ENCODE measurements around the gene UBR7. TPM values are rescaled to one million over a fixed set of nuclear protein-coding genes. Genes with fewer than 3 reads are reported as not detected.

The UBR7 gene
- total RNA-seq, 1 donor from 2014 or later: 19.5 TPM

DNA sequence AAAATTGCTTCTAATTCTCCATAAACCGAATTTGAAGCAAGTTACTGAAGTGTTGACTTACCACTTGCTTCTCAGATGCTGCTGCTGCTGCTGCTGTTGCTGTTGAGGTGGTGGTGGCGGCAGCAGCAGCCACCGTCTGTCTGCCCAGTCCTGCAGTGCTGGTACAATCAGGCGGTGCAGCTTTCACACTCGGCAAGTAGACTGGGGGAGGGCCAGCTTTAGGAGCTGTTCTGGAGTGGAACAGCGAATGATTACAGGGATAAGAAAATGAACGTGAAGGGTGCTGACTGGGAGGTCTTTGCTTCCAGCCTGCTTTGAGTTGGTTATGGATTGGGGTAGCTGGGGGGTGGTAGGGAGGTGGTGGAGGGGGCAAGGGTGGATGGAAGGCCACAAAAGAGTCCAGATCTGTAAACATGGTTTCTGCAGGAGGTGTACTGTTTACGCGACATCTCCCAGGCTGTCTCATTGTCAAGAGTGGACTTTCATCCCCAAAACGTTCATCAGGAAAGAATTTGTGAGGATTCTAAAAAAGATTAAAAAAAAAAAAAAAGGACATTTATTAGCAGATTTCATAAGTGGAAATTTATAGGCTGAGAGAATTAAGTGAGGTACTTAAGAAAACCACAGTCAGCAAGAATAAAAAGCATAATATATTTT lies 38.8 kb downstream of the UBR7 start:
- DNase-seq (no peak), ATAC-seq (ENCODE audit: low read depth) (no peak)
- H3K36me3 Mint-ChIP-seq (ENCODE audit: low read depth): peaks cover 76% of the 10 kb centered on the region
- TF ChIP-seq, protein P1, sequence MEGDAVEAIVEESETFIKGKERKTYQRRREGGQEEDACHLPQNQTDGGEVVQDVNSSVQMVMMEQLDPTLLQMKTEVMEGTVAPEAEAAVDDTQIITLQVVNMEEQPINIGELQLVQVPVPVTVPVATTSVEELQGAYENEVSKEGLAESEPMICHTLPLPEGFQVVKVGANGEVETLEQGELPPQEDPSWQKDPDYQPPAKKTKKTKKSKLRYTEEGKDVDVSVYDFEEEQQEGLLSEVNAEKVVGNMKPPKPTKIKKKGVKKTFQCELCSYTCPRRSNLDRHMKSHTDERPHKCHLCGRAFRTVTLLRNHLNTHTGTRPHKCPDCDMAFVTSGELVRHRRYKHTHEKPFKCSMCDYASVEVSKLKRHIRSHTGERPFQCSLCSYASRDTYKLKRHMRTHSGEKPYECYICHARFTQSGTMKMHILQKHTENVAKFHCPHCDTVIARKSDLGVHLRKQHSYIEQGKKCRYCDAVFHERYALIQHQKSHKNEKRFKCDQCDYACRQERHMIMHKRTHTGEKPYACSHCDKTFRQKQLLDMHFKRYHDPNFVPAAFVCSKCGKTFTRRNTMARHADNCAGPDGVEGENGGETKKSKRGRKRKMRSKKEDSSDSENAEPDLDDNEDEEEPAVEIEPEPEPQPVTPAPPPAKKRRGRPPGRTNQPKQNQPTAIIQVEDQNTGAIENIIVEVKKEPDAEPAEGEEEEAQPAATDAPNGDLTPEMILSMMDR (IDR thresholded peaks at IDR 0.05): no peak
- no peak overlapping the region for H3K27ac Mint-ChIP-seq
- no peaks in the 10 kb centered on the region for H3K27me3 Mint-ChIP-seq
- POLR2A ChIA-PET: no interaction called here
- CTCF ChIA-PET: no interaction called here
- H3K4me3 Mint-ChIP-seq: no peak overlapping the region
- intact Hi-C loops (cut with micrococcal nuclease): no loop called here
- no peaks in the 10 kb centered on the region for H3K9me3 Mint-ChIP-seq
- H3K4me1 Mint-ChIP-seq: peaks cover 5% of the 10 kb centered on the region

DNA sequence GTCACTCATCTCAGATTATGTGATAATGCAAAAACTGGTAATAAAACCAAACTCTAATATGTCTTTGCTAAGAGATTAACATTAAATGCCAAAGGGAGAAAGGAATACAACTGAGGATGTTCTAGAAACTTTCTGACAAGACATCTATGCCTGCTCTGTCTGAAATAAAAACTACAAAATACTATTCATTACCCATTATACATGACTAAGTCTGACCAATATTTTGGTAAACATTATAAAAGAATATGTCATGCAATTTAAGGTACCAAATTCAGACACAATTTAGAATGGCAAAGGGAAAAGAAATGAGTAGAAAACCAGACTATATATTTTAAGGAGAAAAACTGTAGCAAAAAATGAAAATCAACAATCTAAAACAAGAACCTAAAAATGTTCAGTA lies 39.5 kb downstream of the UBR7 start:
- POLR2A ChIA-PET: no interaction called here
- CTCF ChIA-PET: no interaction called here
- intact Hi-C loops (cut with micrococcal nuclease): no loop called here
- no peak for ATAC-seq (ENCODE audit: low read depth)
- no peak for DNase-seq
- peaks cover 5% of the 10 kb centered on the region for H3K4me1 Mint-ChIP-seq
- TF ChIP-seq, protein P1 (IDR thresholded peaks at IDR 0.05): no peak
- H3K27ac Mint-ChIP-seq: no peak overlapping the region
- H3K27me3 Mint-ChIP-seq: no peaks in the 10 kb centered on the region
- H3K4me3 Mint-ChIP-seq: no peak overlapping the region
- H3K9me3 Mint-ChIP-seq: no peaks in the 10 kb centered on the region
- H3K36me3 Mint-ChIP-seq (ENCODE audit: low read depth): peaks cover 81% of the 10 kb centered on the region

DNA sequence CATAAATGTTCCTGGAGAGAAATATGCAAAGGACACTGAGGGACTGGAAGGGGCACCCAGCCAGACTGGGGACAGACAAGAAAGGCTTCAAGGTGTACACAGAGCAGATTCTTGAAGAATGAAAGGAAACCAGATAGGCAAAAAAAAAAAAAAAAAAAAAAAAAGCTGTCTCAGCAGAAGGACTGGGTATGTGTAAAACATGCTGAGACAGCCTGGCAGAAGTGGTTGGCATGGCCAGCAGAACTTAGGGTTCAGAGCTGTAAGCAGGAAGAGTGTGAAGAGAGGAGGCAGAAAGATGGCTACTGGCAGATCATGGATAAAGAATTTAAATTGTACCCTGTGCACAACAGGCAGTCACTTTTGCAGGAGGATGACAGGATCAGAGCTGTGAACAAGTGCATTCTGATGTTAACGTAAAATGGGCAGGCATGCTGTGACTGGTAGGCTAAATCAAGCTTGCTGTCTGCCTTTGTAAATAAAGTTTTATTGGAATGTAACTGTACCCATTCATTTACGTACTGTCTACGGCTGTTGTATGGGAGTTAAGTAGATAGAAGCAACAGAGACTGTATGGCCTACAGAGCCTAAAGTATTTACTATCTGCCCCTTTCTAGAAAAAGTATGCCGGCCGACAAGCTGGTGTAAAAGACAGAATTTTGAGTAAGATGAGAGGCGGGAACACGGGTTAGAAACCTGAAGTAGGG lies 42.2 kb downstream of the UBR7 start:
- DNase-seq (no peak), ATAC-seq (ENCODE audit: low read depth) (no peak)
- CTCF ChIA-PET: interaction anchor here (0.9 kb wide), 1 partner anchor 74 kb away, joined by 3 read pairs; no protein-coding TSS in a partner anchor
- no peaks in the 10 kb centered on the region for H3K27me3 Mint-ChIP-seq
- H3K4me1 Mint-ChIP-seq: peaks cover 5% of the 10 kb centered on the region
- intact Hi-C loops (cut with micrococcal nuclease): no loop called here
- TF ChIP-seq, protein P1 (IDR thresholded peaks at IDR 0.05): no peak
- no peak overlapping the region for H3K27ac Mint-ChIP-seq
- H3K9me3 Mint-ChIP-seq: no peaks in the 10 kb centered on the region
- H3K36me3 Mint-ChIP-seq (ENCODE audit: low read depth): peaks cover 71% of the 10 kb centered on the region
- POLR2A ChIA-PET: no interaction called here
- no peak overlapping the region for H3K4me3 Mint-ChIP-seq

DNA sequence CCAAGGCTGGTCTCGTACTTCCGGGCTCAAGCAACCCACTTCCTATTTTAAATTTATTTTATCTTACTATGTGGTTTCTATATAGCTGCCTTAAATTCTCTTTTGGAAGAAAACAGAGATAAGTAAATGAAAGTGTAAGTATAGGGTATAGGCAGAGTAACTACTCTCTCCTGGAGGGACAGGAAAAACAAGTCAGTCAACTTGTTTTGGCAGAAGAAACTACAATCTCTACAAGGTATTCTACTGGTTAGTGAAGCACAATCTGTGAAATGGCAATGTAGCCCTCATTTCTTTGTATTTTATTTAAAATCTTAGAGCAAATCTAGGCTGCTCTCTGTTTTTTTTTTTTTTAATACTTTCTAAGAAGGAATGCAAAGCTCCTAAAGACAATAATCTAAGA lies 55.4 kb downstream of the UBR7 start:
- Mint-ChIP-seq H3K4me3 (no peak overlapping the region), H3K27me3 (no peaks in the 10 kb centered on the region), H3K9me3 (no peaks in the 10 kb centered on the region), H3K27ac (no peak overlapping the region), H3K36me3 (ENCODE audit: low read depth) (peaks cover 54% of the 10 kb centered on the region), H3K4me1 (peaks cover 4% of the 10 kb centered on the region)
- DNase-seq (no peak), ATAC-seq (ENCODE audit: low read depth) (no peak)
- intact Hi-C loops (cut with micrococcal nuclease): no loop called here
- CTCF ChIA-PET: no interaction called here
- POLR2A ChIA-PET: no interaction called here
- TF ChIP-seq, protein P1 (IDR thresholded peaks at IDR 0.05): no peak

DNA sequence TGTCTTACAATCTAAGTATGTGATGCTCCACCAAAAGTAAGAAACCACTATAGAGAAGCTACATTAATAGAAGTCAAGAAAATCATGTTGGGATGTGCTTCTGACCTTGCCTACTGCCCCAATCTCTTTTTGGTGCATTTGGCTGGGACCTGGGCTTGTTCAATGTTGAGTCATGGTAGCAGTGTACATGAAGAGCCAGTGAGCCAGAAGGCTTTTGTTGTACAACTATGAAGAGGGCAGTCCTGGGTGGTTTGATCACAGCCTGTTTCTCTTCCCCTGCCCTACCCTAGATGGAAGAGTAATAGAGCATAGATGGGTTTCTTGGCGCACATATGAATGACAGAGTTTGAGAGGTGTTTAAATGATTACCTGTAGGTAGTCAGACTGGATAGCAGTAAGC lies 56.4 kb downstream of the UBR7 start:
- Mint-ChIP-seq H3K36me3 (ENCODE audit: low read depth) (peaks cover 51% of the 10 kb centered on the region), H3K4me3 (no peak overlapping the region), H3K9me3 (no peaks in the 10 kb centered on the region), H3K27ac (no peak overlapping the region), H3K27me3 (no peaks in the 10 kb centered on the region), H3K4me1 (peaks cover 5% of the 10 kb centered on the region)
- intact Hi-C loops (cut with micrococcal nuclease): no loop called here
- CTCF ChIA-PET: no interaction called here
- TF ChIP-seq, protein P1 (IDR thresholded peaks at IDR 0.05): no peak
- DNase-seq: no peak
- POLR2A ChIA-PET: no interaction called here
- ATAC-seq (ENCODE audit: low read depth): no peak

Measured in activated B cell treated with CpG ODN at 0.5 μM for 24 hours (primary cell).